A549 treated with RU486 at 1 μM for 4 hours (cell line): Measurements from ENCODE around the gene LILRA1. TPM values are rescaled to one million over a fixed set of nuclear protein-coding genes. Genes with fewer than 3 reads are reported as not detected.

ENCODE experiments used
- total RNA-seq: library from RNA; stranded (reverse); fragments of 200-300 nt; extraction: Qiagen RNA extraction; gene quantifications from 5 replicates; pipeline ENCODE4 v1.2.3, GENCODE V29; 2022; ENCODE audit warnings: low read depth

Gene LILRA1
- not detected in 5 replicates for total RNA-seq

DNA sequence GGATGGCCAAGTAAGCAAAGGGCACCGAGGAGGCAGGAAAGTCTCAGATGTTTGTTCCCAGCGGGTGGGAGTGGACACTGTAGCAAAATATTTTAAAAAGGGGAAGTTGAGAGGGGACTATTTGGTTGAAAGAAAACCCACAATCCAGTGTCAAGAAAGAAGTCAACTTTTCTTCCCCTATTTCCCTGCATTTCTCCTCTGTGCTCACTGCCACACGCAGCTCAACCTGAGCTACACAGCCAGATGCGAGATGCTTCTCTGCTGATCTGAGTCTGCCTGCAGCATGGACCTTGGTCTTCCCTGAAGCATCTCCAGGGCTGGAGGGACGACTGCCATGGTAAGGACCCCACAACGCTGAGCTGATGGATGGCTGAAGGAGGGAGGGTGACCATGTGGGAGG, at the start of gene LILRA1:
Gene LILRA1 (plus strand): TSS at position 188 of the 400 bp plus-strand sequence. CDS start 613 bp downstream, outside the sequence.

DNA sequence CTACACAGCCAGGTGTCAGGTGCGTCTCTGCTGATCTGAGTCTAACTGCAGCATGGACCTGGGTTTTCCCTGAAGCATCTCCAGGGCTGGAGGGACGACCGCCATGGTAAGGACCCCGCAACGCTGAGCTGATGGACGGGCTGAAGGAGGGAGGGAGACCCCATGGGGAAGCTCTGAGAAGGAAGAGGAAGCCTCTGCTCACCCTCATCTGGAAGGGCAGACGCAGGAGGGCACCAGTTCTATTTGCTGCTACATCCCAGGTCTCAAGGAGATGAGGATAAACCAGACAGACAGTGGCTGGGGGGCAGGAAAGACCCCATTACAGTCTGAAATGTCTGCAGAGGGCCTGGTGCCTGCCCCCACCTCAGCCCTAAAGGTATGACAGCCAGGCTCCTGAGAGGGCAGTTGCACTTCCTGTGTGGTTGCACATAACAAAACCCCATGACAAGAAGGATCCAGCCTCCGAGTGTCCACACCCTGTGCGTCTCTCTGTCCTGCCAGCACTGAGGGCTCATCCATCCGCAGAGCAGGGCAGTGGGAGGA, 20.0 kb upstream of the LILRA1 start, which contains the start of gene LILRA2:
Gene LILRA2 (plus strand): TSS at position 461 of the 543 bp plus-strand sequence. CDS start 89 bp downstream, outside the sequence.

DNA sequence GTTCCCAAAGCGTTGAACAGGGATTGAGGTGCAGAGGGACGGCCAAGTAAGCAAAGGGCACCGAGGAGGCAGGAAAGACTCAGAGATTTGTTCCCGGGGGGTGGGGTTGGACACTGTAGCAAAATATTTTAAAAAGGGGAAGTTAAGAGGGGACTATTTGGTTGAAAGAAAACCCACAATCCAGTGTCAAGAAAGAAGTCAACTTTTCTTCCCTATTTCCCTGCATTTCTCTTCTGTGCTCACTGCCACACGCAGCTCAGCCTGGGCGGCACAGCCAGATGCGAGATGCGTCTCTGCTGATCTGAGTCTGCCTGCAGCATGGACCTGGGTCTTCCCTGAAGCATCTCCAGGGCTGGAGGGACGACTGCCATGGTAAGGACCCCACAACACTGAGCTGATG, 36.8 kb downstream of the LILRA1 start, which contains the start of gene LILRB1:
Gene LILRB1 (plus strand): TSS at position 223 of the 400 bp plus-strand sequence. CDS start 590 bp downstream, outside the sequence.

Other genes starting within 250 kb of the LILRA1 start
- not detected in 5 replicates for gene LAIR1, start 228.7 kb upstream of the LILRA1 start, total RNA-seq
- 0.28 to 0.31 TPM in 2 of 5 replicates, not detected in the others for gene TTYH1, start 178.2 kb upstream of the LILRA1 start, total RNA-seq
- 62.1 to 135 TPM (median 115 TPM) in 5 replicates for gene LENG8, start 144.4 kb upstream of the LILRA1 start, total RNA-seq
- gene LENG9, start 129.9 kb upstream of the LILRA1 start, total RNA-seq, result 4.4 to 8.1 TPM (median 7.3 TPM) in 5 replicates
- gene CDC42EP5, start 120.3 kb upstream of the LILRA1 start, total RNA-seq, result 0.51 TPM in 1 of 5 replicates, not detected in the others
- gene LAIR2, start 90.8 kb upstream of the LILRA1 start, total RNA-seq, result not detected in 5 replicates
- gene LILRA2, start 19.8 kb upstream of the LILRA1 start, total RNA-seq, result not detected in 5 replicates
- 0.03 TPM in 1 of 5 replicates, not detected in the others for gene LILRB1, start 36.9 kb downstream of the LILRA1 start, total RNA-seq
- not detected in 5 replicates for gene LILRB4, start 69.4 kb downstream of the LILRA1 start, total RNA-seq
- gene KIR3DL3, start 130.8 kb downstream of the LILRA1 start, total RNA-seq, result not detected in 5 replicates
- gene KIR2DL3, start 144.9 kb downstream of the LILRA1 start, total RNA-seq, result not detected in 5 replicates
- not detected in 5 replicates for gene KIR2DL1, start 176.2 kb downstream of the LILRA1 start, total RNA-seq
- not detected in 5 replicates for gene KIR2DL4, start 210.0 kb downstream of the LILRA1 start, total RNA-seq
- gene KIR3DL1, start 222.8 kb downstream of the LILRA1 start, total RNA-seq, result not detected in 5 replicates
- gene KIR2DS4, start 239.0 kb downstream of the LILRA1 start, total RNA-seq, result not detected in 5 replicates